Activated CD4-positive, alpha-beta memory T cell treated with anti-CD3 and anti-CD28 coated beads for 36 hours (primary cell): Measurements from ENCODE around the gene TH. TPM values are rescaled to one million over a fixed set of nuclear protein-coding genes. Genes with fewer than 3 reads are reported as not detected.
"Not testable (repeated sequence)": the region's sequence is repeated elsewhere in the genome, so short reads cannot be mapped to it uniquely, and the experiment has no call there.

Source experiments
- CTCF ChIA-PET: fragments of 350-600 bp; sonication (Branson Sonifier 250); formaldehyde crosslinking; loops from one replicate; lab custom pipeline; 2021; ENCODE audit warnings: antibody characterized with exemption, inconsistent platforms; lab: Charles Lee
- POLR2A ChIA-PET: fragments of 350-600 bp; sonication (Branson Sonifier 250); formaldehyde crosslinking; loops from one replicate; lab custom pipeline; 2021; ENCODE audit warnings: antibody characterized with exemption; lab: Charles Lee
- DNase-seq: peaks from one replicate; pipeline ENCODE4 v3.0.0-alpha.2; 2020
- H3K27ac Mint-ChIP-seq: one replicate; pipeline ENCODE4 v1.8.0; 2021; ENCODE audit warnings: mixed read lengths
- H3K27me3 Mint-ChIP-seq: one replicate; pipeline ENCODE4 v1.8.0; 2021; ENCODE audit warnings: mixed read lengths
- H3K36me3 Mint-ChIP-seq: one replicate; pipeline ENCODE4 v1.8.0; 2021; ENCODE audit warnings: mixed read lengths
- H3K4me1 Mint-ChIP-seq: one replicate; pipeline ENCODE4 v1.8.0; 2021; ENCODE audit warnings: low read depth, mixed read lengths
- H3K4me3 Mint-ChIP-seq: one replicate; pipeline ENCODE4 v1.8.0; 2021; ENCODE audit warnings: mild to moderate bottlenecking, mixed read lengths
- H3K9me3 Mint-ChIP-seq: one replicate; pipeline ENCODE4 v1.8.0; 2021; ENCODE audit warnings: mixed read lengths
- intact Hi-C: fragments of 100-400 bp; cut with micrococcal nuclease; formaldehyde crosslinking; loops from one replicate; pipeline ENCODE4 v1.15.1; 2023
- total RNA-seq, 2 experiments: library from RNA; stranded (reverse); gene quantifications; one replicate each; pipeline ENCODE4 v1.2.3, GENCODE V29; 2021

The TH gene
- total RNA-seq, 2 experiments from 2014 or later: not detected

DNA sequence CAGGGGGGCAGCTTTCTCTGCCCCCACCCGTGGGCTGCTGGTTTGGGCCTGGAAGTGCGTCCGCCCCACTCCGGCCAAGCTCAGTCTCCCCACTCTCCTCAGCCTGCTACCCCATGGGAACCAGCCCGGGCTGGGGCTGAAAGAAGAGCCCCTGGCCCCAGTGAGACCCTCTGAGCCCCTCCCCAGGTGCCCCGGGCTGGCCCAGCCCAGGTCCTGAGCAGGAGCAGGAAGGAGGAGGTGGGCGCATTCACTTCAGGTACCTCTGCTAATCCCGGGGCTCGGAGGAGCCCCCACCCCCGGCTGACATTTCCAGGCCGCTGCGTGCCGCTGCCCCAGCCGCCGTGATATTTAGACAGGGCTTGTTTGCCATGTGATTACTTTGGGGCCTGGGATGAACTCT, 8.7 kb upstream of the TH start:
- Mint-ChIP-seq H3K9me3 (no peaks in the 10 kb centered on the region), H3K27me3 (peaks cover 8% of the 10 kb centered on the region), H3K36me3 (no peaks in the 10 kb centered on the region), H3K27ac (no peak overlapping the region), H3K4me3 (no peak overlapping the region), H3K4me1 (no peaks in the 10 kb centered on the region)
- POLR2A ChIA-PET: no interaction called here
- CTCF ChIA-PET: no interaction called here
- no peak for DNase-seq
- intact Hi-C loops: no loop called here

DNA sequence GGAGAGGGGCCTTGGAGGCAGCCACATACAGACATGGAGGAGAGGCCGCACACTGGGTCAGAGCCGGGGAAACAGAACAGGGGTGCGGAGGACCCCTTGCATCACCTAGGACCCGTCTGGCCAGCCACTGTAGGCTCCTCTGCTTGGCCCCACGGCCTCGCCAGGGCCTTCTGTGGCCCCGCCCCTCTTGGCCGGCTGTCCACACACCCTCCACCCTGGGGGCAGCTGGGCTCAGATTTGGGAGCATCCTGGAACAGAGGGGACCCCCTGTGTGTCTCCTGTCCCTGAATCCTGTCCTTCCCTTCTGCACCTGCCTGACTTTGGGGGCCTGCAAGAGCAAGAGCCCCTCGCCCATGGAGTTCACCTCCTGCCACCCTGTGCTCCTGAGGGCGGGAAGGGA, 7.9 kb upstream of the TH start:
- no peak for DNase-seq
- Mint-ChIP-seq H3K36me3 (no peaks in the 10 kb centered on the region), H3K4me3 (no peak overlapping the region), H3K4me1 (no peaks in the 10 kb centered on the region), H3K27ac (no peak overlapping the region), H3K9me3 (no peaks in the 10 kb centered on the region), H3K27me3 (no peaks in the 10 kb centered on the region)
- intact Hi-C loops: no loop called here
- ChIA-PET CTCF (no interaction called here), POLR2A (no interaction called here)

DNA sequence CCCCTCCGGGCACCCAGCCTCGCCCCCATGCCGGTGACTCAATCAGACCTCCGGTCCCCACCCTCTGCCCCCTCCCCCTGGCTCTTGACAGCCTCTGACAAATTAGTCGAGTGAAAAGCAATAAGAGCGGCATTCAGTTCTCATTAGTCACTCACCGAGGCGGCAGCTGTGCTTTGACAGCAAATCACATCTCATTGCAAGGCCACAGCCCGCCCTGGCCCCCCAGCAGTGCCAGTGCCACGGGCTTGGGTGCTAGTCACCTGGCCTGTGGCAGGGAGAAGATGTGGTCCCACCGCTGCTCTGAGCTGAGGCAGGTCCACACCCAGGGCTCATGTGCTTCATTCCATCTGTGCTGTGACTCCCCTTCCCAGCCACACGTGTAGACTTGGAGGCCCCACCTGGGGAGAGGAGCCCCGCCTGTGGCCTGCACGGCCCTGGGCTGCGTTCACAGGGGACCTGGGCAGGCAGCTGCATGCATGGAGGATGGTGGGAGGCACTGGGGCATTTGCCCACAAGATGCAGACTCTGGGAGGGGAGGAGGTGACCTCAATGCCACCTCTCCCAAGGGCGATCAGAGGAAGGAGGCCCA, 7.4 kb upstream of the TH start:
- no peaks in the 10 kb centered on the region for H3K4me1 Mint-ChIP-seq
- no peaks in the 10 kb centered on the region for H3K36me3 Mint-ChIP-seq
- ChIA-PET CTCF (no interaction called here), POLR2A (no interaction called here)
- H3K27ac Mint-ChIP-seq: no peak overlapping the region
- H3K4me3 Mint-ChIP-seq: no peak overlapping the region
- H3K27me3 Mint-ChIP-seq: no peaks in the 10 kb centered on the region
- intact Hi-C loops: no loop called here
- no peaks in the 10 kb centered on the region for H3K9me3 Mint-ChIP-seq
- no peak for DNase-seq

DNA sequence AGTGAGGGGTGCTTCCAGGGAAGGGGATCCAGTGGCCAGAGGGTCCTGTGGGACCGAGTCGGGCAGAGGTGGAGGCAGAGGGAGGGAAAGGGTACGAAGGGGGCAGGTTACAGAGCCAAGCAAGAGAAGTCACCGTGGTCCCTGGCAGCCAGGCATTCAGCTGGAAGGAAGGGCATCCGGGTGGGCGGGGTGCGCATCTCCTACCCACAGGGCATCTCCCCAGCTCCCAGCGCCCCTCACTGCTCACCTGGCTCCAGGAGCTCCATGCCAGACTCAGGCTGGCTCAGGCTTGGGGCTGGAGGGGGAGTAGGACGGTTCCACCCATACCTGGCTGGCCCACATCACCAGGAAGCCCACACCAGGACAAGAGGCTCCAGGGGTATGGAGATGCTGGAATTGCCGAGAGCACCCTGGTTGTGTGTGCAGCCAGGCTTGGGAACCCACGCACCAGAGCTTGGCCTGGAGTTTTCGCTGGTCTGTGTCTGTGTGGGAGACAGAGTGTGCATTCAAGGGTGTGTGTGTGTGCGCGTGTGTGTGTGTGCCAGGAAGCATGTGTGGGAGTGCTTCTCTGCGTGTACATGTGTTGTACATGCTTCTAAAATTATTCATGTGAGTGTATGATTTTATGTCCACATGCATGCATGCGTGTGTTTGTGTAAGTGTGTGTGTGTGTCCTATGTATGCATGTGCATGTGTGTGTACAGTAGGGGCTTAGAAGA, 6.6 kb upstream of the TH start:
- POLR2A ChIA-PET, H3K36me3 Mint-ChIP-seq, H3K4me3 Mint-ChIP-seq, DNase-seq, H3K27me3 Mint-ChIP-seq, intact Hi-C loops, CTCF ChIA-PET, H3K4me1 Mint-ChIP-seq, H3K9me3 Mint-ChIP-seq, H3K27ac Mint-ChIP-seq: not testable (repeated sequence)

DNA sequence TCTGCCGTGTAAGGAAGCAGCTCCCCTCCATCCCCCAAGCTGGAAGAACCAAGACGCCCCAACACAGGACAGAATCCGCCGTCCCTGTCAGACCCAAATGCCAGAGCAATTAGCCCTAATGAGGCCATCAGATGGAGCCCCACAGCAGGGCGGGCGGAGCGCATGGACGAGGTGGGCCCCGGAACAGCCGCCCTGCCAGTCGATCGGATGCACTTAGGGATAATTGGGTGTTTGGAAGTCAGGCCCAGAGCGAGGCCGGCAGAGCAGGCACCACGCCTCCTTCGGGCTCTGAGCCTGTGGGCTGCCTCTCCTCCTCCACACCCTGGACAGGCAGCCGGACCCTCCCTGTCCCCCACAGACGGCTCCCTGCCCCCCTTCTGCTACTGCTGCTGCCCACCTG, 5.5 kb upstream of the TH start:
- Mint-ChIP-seq H3K9me3 (no peaks in the 10 kb centered on the region), H3K27ac (no peak overlapping the region), H3K4me1 (no peaks in the 10 kb centered on the region), H3K4me3 (no peak overlapping the region), H3K36me3 (no peaks in the 10 kb centered on the region), H3K27me3 (no peaks in the 10 kb centered on the region)
- ChIA-PET POLR2A (no interaction called here), CTCF (no interaction called here)
- intact Hi-C loops: no loop called here
- no peak for DNase-seq

DNA sequence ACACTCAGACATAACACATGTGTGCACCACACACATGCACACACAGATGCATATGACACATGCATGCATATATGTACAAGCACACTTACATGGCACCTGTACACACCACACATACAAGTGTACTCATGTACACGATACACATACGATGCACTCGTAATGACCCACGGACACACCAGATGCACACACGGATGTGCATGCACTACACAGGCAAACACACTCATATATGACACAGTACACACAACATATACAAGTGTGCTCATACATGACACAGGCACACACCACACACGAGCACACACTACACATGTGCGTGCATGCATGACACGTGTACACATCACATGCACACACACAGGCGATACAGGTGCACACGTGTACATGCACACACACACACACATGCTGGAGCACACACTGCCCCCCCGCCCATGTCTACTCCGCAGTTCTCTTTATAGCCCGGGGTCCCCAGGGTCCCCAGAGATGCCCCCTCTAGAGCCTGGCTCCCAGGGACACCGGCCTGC, 4.8 kb upstream of the TH start:
- Mint-ChIP-seq H3K4me3 (no peak overlapping the region), H3K9me3 (no peaks in the 10 kb centered on the region), H3K4me1 (no peaks in the 10 kb centered on the region), H3K36me3 (no peaks in the 10 kb centered on the region), H3K27ac (no peak overlapping the region), H3K27me3 (no peaks in the 10 kb centered on the region)
- no peak for DNase-seq
- CTCF ChIA-PET: no interaction called here
- intact Hi-C loops: no loop called here
- POLR2A ChIA-PET: no interaction called here

DNA sequence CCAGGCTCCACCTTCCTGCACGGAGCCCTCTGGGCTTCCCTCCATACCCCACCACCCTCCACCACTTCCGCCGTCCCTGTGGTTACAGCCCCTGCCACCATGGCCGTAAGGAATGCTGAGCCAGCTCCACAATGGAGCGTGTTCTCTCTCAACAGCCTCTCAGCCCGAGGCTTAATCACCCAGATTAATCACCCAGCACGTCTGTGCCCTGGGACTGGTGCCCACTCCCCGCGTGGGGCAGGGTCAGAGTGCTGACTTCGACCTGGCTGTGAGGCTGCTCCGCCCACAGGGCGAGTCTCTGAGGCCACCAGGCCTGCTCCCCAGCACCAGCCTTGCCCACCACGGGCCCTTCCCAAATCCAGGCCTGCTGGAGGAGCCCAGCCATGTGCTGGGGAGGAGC, 4.0 kb upstream of the TH start:
- CTCF ChIA-PET: no interaction called here
- DNase-seq: no peak
- Mint-ChIP-seq H3K36me3 (no peaks in the 10 kb centered on the region), H3K4me3 (no peak overlapping the region), H3K4me1 (no peaks in the 10 kb centered on the region), H3K9me3 (no peaks in the 10 kb centered on the region), H3K27me3 (no peaks in the 10 kb centered on the region), H3K27ac (no peak overlapping the region)
- intact Hi-C loops: no loop called here
- POLR2A ChIA-PET: no interaction called here

DNA sequence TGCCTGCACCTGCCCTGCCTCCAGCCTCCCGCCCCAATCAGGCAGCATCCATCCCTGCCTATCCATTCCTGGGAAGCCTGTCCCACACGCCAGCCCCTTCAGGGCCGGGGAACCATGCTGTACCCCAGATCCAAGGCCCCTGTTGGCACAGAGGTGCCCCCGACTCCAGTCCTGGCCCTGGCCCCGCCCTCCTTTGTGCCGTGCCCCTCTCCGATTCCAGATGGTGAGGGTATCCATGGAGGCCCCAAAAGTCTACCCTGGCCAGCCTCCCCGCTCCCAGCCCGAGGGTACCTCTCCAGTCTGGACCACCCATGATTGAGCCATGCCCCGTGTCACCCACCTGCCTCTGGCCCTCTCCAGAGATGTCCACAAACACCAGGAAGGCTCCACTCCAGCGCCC, 2.7 kb upstream of the TH start:
- CTCF ChIA-PET: interaction anchor here (0.5 to 0.6 kb wide), 2 partner anchors 249 to 537 kb away, joined by 3 read pairs; no protein-coding TSS in a partner anchor
- Mint-ChIP-seq H3K4me1 (no peaks in the 10 kb centered on the region), H3K27me3 (no peaks in the 10 kb centered on the region), H3K27ac (no peak overlapping the region), H3K9me3 (no peaks in the 10 kb centered on the region), H3K36me3 (no peaks in the 10 kb centered on the region), H3K4me3 (no peak overlapping the region)
- POLR2A ChIA-PET: no interaction called here
- intact Hi-C loops: no loop called here
- no peak for DNase-seq

DNA sequence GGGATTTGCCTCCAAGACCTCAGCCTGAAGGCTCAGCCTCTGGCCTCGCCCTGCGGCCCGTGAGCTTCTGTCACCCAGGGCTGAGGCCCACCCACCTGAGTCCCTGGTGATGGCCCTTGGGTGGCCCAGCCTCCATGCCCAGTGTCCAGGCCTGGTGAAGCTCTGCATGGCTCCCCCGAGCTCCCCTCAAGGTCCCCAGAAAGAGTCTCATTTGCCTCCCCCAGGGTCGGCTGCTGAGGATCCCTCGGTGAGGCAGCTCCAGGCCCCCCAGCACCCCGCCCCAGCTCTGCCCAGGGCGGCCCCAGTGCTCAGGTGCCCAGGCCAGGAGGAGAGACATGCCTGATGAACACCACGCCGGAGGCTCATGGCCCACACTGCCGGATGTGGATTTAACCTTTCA, 2.1 kb upstream of the TH start:
- no peaks in the 10 kb centered on the region for H3K27me3 Mint-ChIP-seq
- no peaks in the 10 kb centered on the region for H3K9me3 Mint-ChIP-seq
- DNase-seq: no peak
- H3K27ac Mint-ChIP-seq: no peak overlapping the region
- no peak overlapping the region for H3K4me3 Mint-ChIP-seq
- CTCF ChIA-PET: interaction anchor here (0.5 to 0.6 kb wide), 2 partner anchors 249 to 536 kb away, joined by 3 read pairs; no protein-coding TSS in a partner anchor
- no peaks in the 10 kb centered on the region for H3K4me1 Mint-ChIP-seq
- POLR2A ChIA-PET: no interaction called here
- intact Hi-C loops: no loop called here
- no peaks in the 10 kb centered on the region for H3K36me3 Mint-ChIP-seq

DNA sequence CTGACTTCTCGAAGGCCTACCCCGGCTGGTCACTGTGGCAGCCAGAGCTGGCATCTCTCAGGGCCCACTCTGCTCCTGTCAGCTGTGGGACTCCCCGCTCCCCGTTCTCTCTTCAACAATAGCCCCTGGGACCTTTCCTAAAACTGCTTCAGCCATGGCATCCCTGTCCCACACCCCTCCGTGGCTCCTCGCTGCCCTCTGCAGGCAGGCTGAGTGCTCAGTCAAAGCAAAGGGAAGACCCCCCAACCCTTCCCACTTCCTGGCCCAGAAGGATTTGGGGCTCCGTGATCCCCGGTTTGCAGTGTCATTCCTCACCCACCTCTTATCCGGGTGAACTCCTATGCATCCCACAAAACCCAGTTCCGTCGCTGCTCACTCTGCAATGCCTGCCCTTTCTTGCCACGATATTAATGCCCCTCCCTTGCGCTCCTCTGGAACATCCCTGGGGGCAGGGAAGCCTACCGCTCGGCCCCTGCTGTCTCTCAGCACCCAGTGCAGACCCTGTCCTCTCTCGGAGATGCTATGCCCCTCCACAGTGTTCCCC, 1.6 kb upstream of the TH start:
- H3K27ac Mint-ChIP-seq: no peak overlapping the region
- ChIA-PET CTCF (no interaction called here), POLR2A (no interaction called here)
- intact Hi-C loops: no loop called here
- H3K27me3 Mint-ChIP-seq: no peaks in the 10 kb centered on the region
- no peaks in the 10 kb centered on the region for H3K36me3 Mint-ChIP-seq
- H3K4me3 Mint-ChIP-seq: no peak overlapping the region
- DNase-seq: no peak
- no peaks in the 10 kb centered on the region for H3K4me1 Mint-ChIP-seq
- no peaks in the 10 kb centered on the region for H3K9me3 Mint-ChIP-seq

DNA sequence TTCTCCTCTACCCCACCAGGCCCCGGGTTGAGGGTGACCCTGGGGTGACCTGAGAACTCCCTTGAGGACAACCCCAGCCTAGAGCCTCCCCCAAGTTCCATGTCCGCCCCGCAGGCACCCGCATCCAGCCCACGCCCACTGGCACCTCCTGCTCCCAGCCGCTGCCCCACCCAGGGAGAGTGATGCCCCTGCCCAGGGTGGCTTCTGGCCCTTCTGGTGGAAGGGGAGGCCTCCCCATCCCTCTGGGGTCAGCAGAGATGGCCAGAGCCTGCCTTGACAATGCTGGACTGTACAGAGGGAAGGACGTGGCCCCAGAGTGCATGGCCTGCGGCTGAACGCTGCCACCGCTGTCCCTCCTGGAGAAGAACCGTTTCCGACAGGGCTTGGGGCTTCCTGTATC, 1.1 kb upstream of the TH start:
- POLR2A ChIA-PET: no interaction called here

DNA sequence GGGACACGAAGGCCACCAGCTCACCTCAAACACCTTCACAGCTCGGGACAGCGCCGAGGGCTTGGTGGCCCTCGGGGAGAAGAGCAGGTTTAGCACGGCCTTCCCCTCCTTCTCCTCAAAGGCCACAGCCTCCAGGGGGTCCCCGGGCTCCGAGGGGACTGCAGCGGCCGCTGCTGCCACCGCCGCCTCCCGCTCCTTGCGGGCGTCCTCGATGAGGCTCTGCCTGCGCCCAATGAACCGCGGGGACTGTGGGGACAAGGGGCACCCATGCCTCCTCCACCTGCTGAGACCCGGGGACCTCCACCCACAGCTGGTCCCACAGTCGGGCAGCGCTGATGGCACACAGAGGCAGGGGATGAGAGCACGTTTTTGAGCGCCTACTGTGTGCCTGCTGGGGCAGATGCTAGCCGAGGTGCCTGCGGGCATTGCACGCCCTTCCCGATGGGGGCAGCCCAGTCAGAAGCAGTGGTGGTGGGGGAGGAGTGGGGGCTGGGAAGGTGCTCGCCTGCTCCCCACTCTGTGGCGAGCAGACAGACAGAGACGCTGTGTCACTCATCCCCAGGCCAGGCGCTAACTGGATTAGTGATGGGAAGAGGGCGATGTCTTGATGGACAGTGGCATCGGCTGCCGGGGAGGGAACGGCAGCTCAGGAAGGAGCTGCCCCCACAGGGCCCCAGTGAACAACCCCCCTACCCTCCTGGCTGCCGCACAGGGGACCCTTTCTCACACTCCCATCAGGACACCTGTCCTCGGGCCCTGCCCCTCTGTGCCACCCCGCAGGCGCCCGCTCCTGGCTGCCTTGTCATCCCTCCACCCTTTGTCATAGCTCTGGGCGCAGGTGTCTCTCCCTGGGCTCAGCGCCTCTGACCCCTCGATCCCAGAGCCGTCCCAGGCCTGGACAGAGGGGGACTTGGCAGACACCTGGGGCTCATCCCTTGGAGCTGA, 1.7 kb downstream of the TH start:
- H3K4me3 Mint-ChIP-seq: no peak overlapping the region
- no peaks in the 10 kb centered on the region for H3K9me3 Mint-ChIP-seq
- intact Hi-C loops: no loop called here
- H3K27me3 Mint-ChIP-seq: peaks cover 3% of the 10 kb centered on the region
- CTCF ChIA-PET: interaction anchor here (0.9 to 1.9 kb wide), 4 partner anchors 19 to 251 kb away, joined by 3 to 7 read pairs (median 4); no protein-coding TSS in a partner anchor
- H3K27ac Mint-ChIP-seq: no peak overlapping the region
- H3K4me1 Mint-ChIP-seq: no peaks in the 10 kb centered on the region
- POLR2A ChIA-PET: no interaction called here
- DNase-seq: no peak
- H3K36me3 Mint-ChIP-seq: no peaks in the 10 kb centered on the region

More for the DNA sequence above, 1.1 kb upstream of the TH start:
- Mint-ChIP-seq H3K36me3 (no peaks in the 10 kb centered on the region), H3K4me3 (no peak overlapping the region), H3K9me3 (no peaks in the 10 kb centered on the region), H3K27ac (no peak overlapping the region), H3K4me1 (no peaks in the 10 kb centered on the region), H3K27me3 (peaks cover 3% of the 10 kb centered on the region)
- intact Hi-C loops: no loop called here
- CTCF ChIA-PET: no interaction called here
- no peak for DNase-seq
